HepG2 (cell line): ENCODE measurements around the gene INSYN2B. TPM values are rescaled to one million over a fixed set of nuclear protein-coding genes. Genes with fewer than 3 reads are reported as not detected.

ENCODE experiments used
- ATAC-seq: fragments of 200-7000 bp; cut with Tn5 transposase; 3 replicates; pipeline ENCODE4 v1.9.1; 2020; ENCODE audit warnings: mild to moderate bottlenecking, moderate library complexity
- BruUV-seq: library from RNA; stranded (reverse); fragments of 400-500 nt; replicated peaks from 2 replicates; lab custom pipeline; 2021; lab: Mats Ljungman, UMichigan
- CTCF ChIA-PET: fragments of 300-600 bp; formaldehyde crosslinking; extraction: SDS; loops from one replicate; lab custom pipeline; 2021; ENCODE audit warnings: low total read pairs, inconsistent platforms, low intra/inter-chr PET ratio; lab: Yijun Ruan, JAX
- POLR2A ChIA-PET: fragments of 350-600 bp; sonication (Branson Sonifier 250); formaldehyde crosslinking; loops from one replicate; lab custom pipeline; 2020; ENCODE audit warnings: antibody characterized with exemption, inconsistent platforms; lab: Yijun Ruan, JAX
- DNase-seq: peaks from one replicate; pipeline ENCODE4 v3.0.0-alpha.2; 2015; ENCODE audit warnings: low spot score
- FAIRE-seq: peaks from 3 replicates; lab custom pipeline; 2011; peaks lifted over from hg19 to GRCh38; lab: Jason Lieb, UNC
- H2AFZ ChIP-seq: one replicate; pipeline ENCODE4 v1.6.1; 2011; ENCODE audit warnings: low read length, inconsistent platforms
- H3K27ac ChIP-seq: fragments of 300-600 bp; 3 replicates; pipeline ENCODE4 v1.8.0; 2011; ENCODE audit warnings: mixed run types, mild to moderate bottlenecking, mixed read lengths, low read length, inconsistent platforms; ENCODE audit not compliant: insufficient read depth; ENCODE audit errors: extremely low read length
- H3K27me3 ChIP-seq, 2 experiments: fragments of 200-600 bp in 1 of 2; 2 replicates in 1 of 2; 3 replicates in 1 of 2; pipeline versions ENCODE4 v1.6.0 to v1.8.0; 2011; ENCODE audit warnings: low read length in 2 of 2, mild to moderate bottlenecking in 2 of 2, moderate library complexity in 2 of 2, inconsistent platforms in 1 of 2; ENCODE audit not compliant: insufficient read depth in 2 of 2, control insufficient read depth in 1 of 2
- H3K36me3 ChIP-seq, 2 experiments: fragments of 200-600 bp in 1 of 2; replicated peaks in 1 of 2; 2 replicates in 1 of 2; 3 replicates in 1 of 2; pipeline versions ENCODE4 v1.5.1 to v1.8.0; 2011; ENCODE audit warnings: low read length in 2 of 2, inconsistent platforms in 1 of 2; ENCODE audit not compliant: insufficient read depth in 2 of 2, control insufficient read depth in 1 of 2
- H3K4me1 ChIP-seq: 2 replicates; pipeline ENCODE4 v1.5.1; 2012; ENCODE audit warnings: low read length, inconsistent platforms; ENCODE audit not compliant: insufficient read depth
- H3K4me2 ChIP-seq: 2 replicates; pipeline ENCODE4 v1.6.0; 2011; ENCODE audit warnings: low read depth, low read length, inconsistent platforms
- H3K4me3 ChIP-seq, 3 experiments: fragments of 200-600 bp in 1 of 3; sonication (generic), shearing (Covaris generic) in 1 of 3; replicated peaks in 1 of 3; 2 replicates each; pipeline ENCODE4 v1.5.1; 2011 to 2016; ENCODE audit warnings: low read length in 3 of 3, inconsistent platforms in 2 of 3, low read depth in 2 of 3, mild to moderate bottlenecking in 2 of 3, control low read depth in 1 of 3, mixed read lengths in 1 of 3; ENCODE audit not compliant: insufficient read depth in 1 of 3
- H3K79me2 ChIP-seq: one replicate; pipeline ENCODE4 v1.6.1; 2011; ENCODE audit warnings: low read length, inconsistent platforms; ENCODE audit not compliant: insufficient read depth
- H3K9ac ChIP-seq: 2 replicates; pipeline ENCODE4 v1.6.0; 2011; ENCODE audit warnings: mild to moderate bottlenecking, low read depth, low read length, inconsistent platforms; ENCODE audit not compliant: insufficient read depth
- H3K9me3 ChIP-seq: 2 replicates; pipeline ENCODE4 v1.5.1; 2012; ENCODE audit warnings: mild to moderate bottlenecking, low read length
- H4K20me1 ChIP-seq: 2 replicates; pipeline ENCODE4 v1.6.0; 2011; ENCODE audit warnings: inconsistent platforms, mild to moderate bottlenecking, low read length, moderate library complexity; ENCODE audit not compliant: insufficient read depth
- ARHGAP35 ChIP-seq: sonication (generic); formaldehyde crosslinking; IDR thresholded peaks from 2 replicates; pipeline ENCODE4 v1.9.0; 2022; ENCODE audit warnings: mild to moderate bottlenecking, inconsistent platforms, moderate library complexity, missing genetic modification reagents, borderline replicate concordance
- ATF3 ChIP-seq: sonication (generic); formaldehyde crosslinking; IDR thresholded peaks from 2 replicates; pipeline ENCODE4 v1.4.0; 2020; ENCODE audit warnings: missing genetic modification reagents
- CBX1 ChIP-seq: IDR thresholded peaks from one replicate; pipeline ENCODE4 v1.6.1; 2016; ENCODE audit warnings: antibody characterized with exemption, low read depth
- CREM ChIP-seq, 2 experiments: sonication (generic) in 1 of 2; formaldehyde crosslinking in 1 of 2; IDR thresholded peaks; 2 replicates each; pipeline versions ENCODE4 v1.4.0 to v1.6.1; 2016 to 2020; ENCODE audit warnings: antibody characterized with exemption in 1 of 2, mild to moderate bottlenecking in 1 of 2, missing genetic modification reagents in 1 of 2
- CSRNP2 ChIP-seq: sonication (generic); formaldehyde crosslinking; conservative IDR thresholded peaks from 2 replicates; pipeline ENCODE4 v1.8.0; 2022; ENCODE audit warnings: low read depth, missing genetic modification reagents
- HIVEP1 ChIP-seq: sonication (generic); formaldehyde crosslinking; IDR thresholded peaks from 2 replicates; pipeline ENCODE4 v1.4.0; 2020; ENCODE audit warnings: mild to moderate bottlenecking, missing genetic modification reagents
- HOXA7 ChIP-seq: sonication (generic); formaldehyde crosslinking; IDR thresholded peaks from 2 replicates; pipeline ENCODE4 v1.8.1; 2022; ENCODE audit warnings: mild to moderate bottlenecking, missing genetic modification reagents, moderate library complexity
- JARID2 ChIP-seq: sonication (generic); formaldehyde crosslinking; IDR thresholded peaks from 2 replicates; pipeline ENCODE4 v1.8.1; 2023; ENCODE audit warnings: missing genetic modification reagents, inconsistent platforms; ENCODE audit not compliant: insufficient replicate concordance
- NCOA1 ChIP-seq: sonication (generic); formaldehyde crosslinking; IDR thresholded peaks from 2 replicates; pipeline ENCODE4 v1.9.0; 2021; ENCODE audit warnings: missing genetic modification reagents
- ONECUT2 ChIP-seq: sonication (generic); formaldehyde crosslinking; IDR thresholded peaks from 2 replicates; pipeline ENCODE4 v1.4.0; 2020; ENCODE audit warnings: missing genetic modification reagents
- PLSCR1 ChIP-seq: sonication (generic); formaldehyde crosslinking; IDR thresholded peaks from 2 replicates; pipeline ENCODE4 v1.5.0; 2020; ENCODE audit warnings: missing genetic modification reagents, mild to moderate bottlenecking, borderline replicate concordance
- PRPF4 ChIP-seq: fragments of 200-400 bp; formaldehyde crosslinking; IDR thresholded peaks from 2 replicates; pipeline ENCODE4 v1.6.1; 2016; ENCODE audit warnings: low read length, low read depth; ENCODE audit not compliant: poor library complexity, severe bottlenecking
- RAD21 ChIP-seq: fragments of 450-650 bp; formaldehyde crosslinking; IDR thresholded peaks from 2 replicates; pipeline ENCODE4 v1.5.0; 2020; ENCODE audit warnings: mild to moderate bottlenecking
- SPEN ChIP-seq: sonication (generic); formaldehyde crosslinking; IDR thresholded peaks from 2 replicates; pipeline ENCODE4 v1.5.1; 2020; ENCODE audit warnings: low read depth, mild to moderate bottlenecking, missing genetic modification reagents
- ZFP36 ChIP-seq: fragments of 150-350 bp; IDR thresholded peaks from 2 replicates; pipeline ENCODE4 v1.6.1; 2018; ENCODE audit warnings: borderline replicate concordance, low read length, low read depth; ENCODE audit not compliant: partially characterized antibody
- ZNF44 ChIP-seq: sonication (generic); formaldehyde crosslinking; IDR thresholded peaks from 2 replicates; pipeline ENCODE4 v1.5.1; 2020; ENCODE audit warnings: mild to moderate bottlenecking, missing genetic modification reagents
- ZNF770 ChIP-seq: sonication (generic); formaldehyde crosslinking; IDR thresholded peaks from 2 replicates; pipeline ENCODE4 v1.5.0; 2020; ENCODE audit warnings: mild to moderate bottlenecking, missing genetic modification reagents
- ZSCAN31 ChIP-seq: sonication (generic); formaldehyde crosslinking; IDR thresholded peaks from 2 replicates; pipeline ENCODE4 v1.5.0; 2020; ENCODE audit warnings: low read depth, mild to moderate bottlenecking, missing genetic modification reagents
- WGBS: methylation state at CpG from one replicate; pipeline ENCODE4 v1.1.6; 2017; ENCODE audit warnings: low lambda C conversion rate; 5-methylcytosine and 5-hydroxymethylcytosine counted together
- in situ Hi-C: cut with HindIII; loops from 2 replicates; pipeline ENCODE4 v1.10.0; 2017; ENCODE audit warnings: low pct_unique_long_range_greater_than_20kb; ENCODE audit not compliant: extremely low pct_ligation_motif_present
- intact Hi-C: fragments of 100-400 bp; cut with micrococcal nuclease; formaldehyde crosslinking; loops from one replicate; pipeline ENCODE4 v1.10.0; 2022; ENCODE audit not compliant: unreplicated experiment
- polyA plus RNA-seq, 8 experiments: library from polyadenylated mRNA; depleted of rRNA in 3 of 8; stranded (reverse) in 7 of 8; unstranded in 1 of 8; fragments of >200 nt; fragmentation: Illumina TruSeq in 4 of 8; extraction: Trizol in 4 of 8; gene quantifications; 2 replicates each; pipeline versions ENCODE4 v1.2.1 to v1.2.3, GENCODE V29; 2011 to 2016; ENCODE audit warnings: low read depth in 4 of 8, missing spikeins in 1 of 8, mixed read lengths in 1 of 8; ENCODE audit not compliant: insufficient read depth in 1 of 8
- total RNA-seq, 5 experiments: library from RNA; depleted of rRNA; stranded (reverse); fragments of >200 nt; fragmentation: Illumina TruSeq; extraction: Trizol; gene quantifications; 2 replicates each; pipeline ENCODE4 v1.2.3, GENCODE V29; 2016; ENCODE audit warnings: low read depth in 1 of 5

The INSYN2B gene
- total and polyA plus RNA-seq, 2 of the 13 experiments (the other 11 are each of a cell fraction or from before 2014, with no cell fraction given) = not detected

GRCh38 chr5:169850409-169850808 lies 129.9 kb downstream of the INSYN2B start:
- 45% methylated on average over 2 of the region's 2 CpGs for WGBS
- CTCF ChIA-PET = no interaction called here
- POLR2A ChIA-PET = no interaction called here
- no peaks in the 10 kb centered on the region for H3K36me3 ChIP-seq
- H3K4me3 ChIP-seq = no peak overlapping the region
- no peak overlapping the region for H3K4me2 ChIP-seq
- FAIRE-seq = no peak
- no peak overlapping the region for H3K9ac ChIP-seq
- intact Hi-C loops (no loop called here), in situ Hi-C loops (no loop called here)
- H3K79me2 ChIP-seq = no peaks in the 10 kb centered on the region
- DNase-seq = no peak
- H2AFZ ChIP-seq = no peak overlapping the region
- no peak for TF ChIP-seq ZSCAN31
- no peak for TF ChIP-seq ZNF44 (CRISPR knock-in tag)
- TF ChIP-seq ATF3 (CRISPR knock-in tag) = no peak
- TF ChIP-seq CREM (IDR thresholded peaks at IDR 0.05) = no peak
- TF ChIP-seq CREM (CRISPR knock-in tag; IDR thresholded peaks at IDR 0.05) = no peak
- TF ChIP-seq CSRNP2 (CRISPR knock-in tag) = no peak
- no peak for TF ChIP-seq CBX1
- TF ChIP-seq HOXA7 (CRISPR knock-in tag) = no peak
- no peak for TF ChIP-seq NCOA1 (CRISPR knock-in tag)
- no peak for TF ChIP-seq PLSCR1
- no peak for TF ChIP-seq ONECUT2
- TF ChIP-seq ZNF770 = no peak
- no peak for TF ChIP-seq SPEN
- TF ChIP-seq ZFP36 = no peak
- no peak for TF ChIP-seq ARHGAP35 (CRISPR knock-in tag)
- TF ChIP-seq RAD21 (CRISPR knock-in tag) = no peak
- TF ChIP-seq JARID2 (CRISPR knock-in tag) = no peak
- no peak for TF ChIP-seq HIVEP1
- no peak for TF ChIP-seq PRPF4
- no peaks in the 10 kb centered on the region for H4K20me1 ChIP-seq
- no peak for ATAC-seq
- BruUV-seq = no TSS peak
- H3K9me3 ChIP-seq = peaks cover 44% of the 10 kb centered on the region
- H3K27me3 ChIP-seq = no peaks in the 10 kb centered on the region
- no peak overlapping the region for H3K27ac ChIP-seq
- H3K4me1 ChIP-seq = no peaks in the 10 kb centered on the region
